T-helper 1 cell treated with Interleukin-12 subunit alpha and Interleukin-12 subunit beta and Interleukin-4 antibody, amounts not matched to agents 30 μg/mL and 1 μg/mL, for 36 hours (primary cell): ENCODE results near the gene LRP1B.

Experiments used
- H3K27ac Mint-ChIP-seq: one replicate; pipeline ENCODE4 v1.8.0; 2021; ENCODE audit warnings: mild to moderate bottlenecking, mixed read lengths
- H3K27me3 Mint-ChIP-seq: one replicate; pipeline ENCODE4 v1.8.0; 2021; ENCODE audit warnings: low read depth, mixed read lengths
- H3K36me3 Mint-ChIP-seq: one replicate; pipeline ENCODE4 v1.8.0; 2021; ENCODE audit warnings: low read depth, mixed read lengths
- H3K4me1 Mint-ChIP-seq: one replicate; pipeline ENCODE4 v1.8.0; 2021; ENCODE audit warnings: low read depth, mixed read lengths
- H3K4me3 Mint-ChIP-seq: one replicate; pipeline ENCODE4 v1.8.0; 2021; ENCODE audit warnings: mild to moderate bottlenecking, moderate library complexity, mixed read lengths
- H3K9me3 Mint-ChIP-seq: one replicate; pipeline ENCODE4 v1.8.0; 2021; ENCODE audit warnings: mixed read lengths

Gene LRP1B

GRCh38 chr2:140882671-140883620 is 1247.9 kb downstream of the LRP1B start:
- no peaks in the 10 kb centered on the region for H3K36me3 Mint-ChIP-seq
- H3K27ac Mint-ChIP-seq = no peak overlapping the region
- no peaks in the 10 kb centered on the region for H3K4me1 Mint-ChIP-seq
- H3K4me3 Mint-ChIP-seq = no peak overlapping the region
- H3K27me3 Mint-ChIP-seq = no peaks in the 10 kb centered on the region
- peaks cover 5% of the 10 kb centered on the region for H3K9me3 Mint-ChIP-seq

DNA sequence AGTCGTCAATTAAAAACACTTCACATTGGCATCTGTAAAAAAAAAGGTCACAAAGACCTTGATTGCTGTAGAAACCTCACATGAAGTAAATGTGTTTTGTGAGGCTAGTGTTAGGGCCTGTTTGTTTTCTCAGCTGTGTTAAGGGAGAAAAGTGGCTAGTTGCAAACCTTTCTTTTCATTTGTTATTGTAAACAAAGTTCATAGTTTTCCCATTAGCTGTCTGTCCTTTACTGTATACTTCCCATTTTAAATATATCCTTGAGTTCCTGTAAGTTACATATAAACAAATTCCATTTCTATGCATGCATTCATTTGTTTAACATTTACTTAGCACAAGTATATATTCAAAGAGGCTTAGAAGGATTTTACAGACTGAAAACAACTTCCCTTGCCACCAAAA is 1250.2 kb downstream of the LRP1B start:
- Mint-ChIP-seq H3K36me3 (no peaks in the 10 kb centered on the region), H3K9me3 (peaks cover 4% of the 10 kb centered on the region), H3K27ac (no peak overlapping the region), H3K4me3 (no peak overlapping the region), H3K27me3 (no peaks in the 10 kb centered on the region), H3K4me1 (no peaks in the 10 kb centered on the region)

- peaks cover 4% of the 10 kb centered on the region for H3K9me3 Mint-ChIP-seq
- no peaks in the 10 kb centered on the region for H3K27me3 Mint-ChIP-seq
- no peak overlapping the region for H3K4me3 Mint-ChIP-seq
- no peaks in the 10 kb centered on the region for H3K36me3 Mint-ChIP-seq
- H3K27ac Mint-ChIP-seq = no peak overlapping the region
- no peaks in the 10 kb centered on the region for H3K4me1 Mint-ChIP-seq
Observed at GRCh38 chr2:140876015-140876414, 1254.8 kb downstream of the LRP1B start.

DNA sequence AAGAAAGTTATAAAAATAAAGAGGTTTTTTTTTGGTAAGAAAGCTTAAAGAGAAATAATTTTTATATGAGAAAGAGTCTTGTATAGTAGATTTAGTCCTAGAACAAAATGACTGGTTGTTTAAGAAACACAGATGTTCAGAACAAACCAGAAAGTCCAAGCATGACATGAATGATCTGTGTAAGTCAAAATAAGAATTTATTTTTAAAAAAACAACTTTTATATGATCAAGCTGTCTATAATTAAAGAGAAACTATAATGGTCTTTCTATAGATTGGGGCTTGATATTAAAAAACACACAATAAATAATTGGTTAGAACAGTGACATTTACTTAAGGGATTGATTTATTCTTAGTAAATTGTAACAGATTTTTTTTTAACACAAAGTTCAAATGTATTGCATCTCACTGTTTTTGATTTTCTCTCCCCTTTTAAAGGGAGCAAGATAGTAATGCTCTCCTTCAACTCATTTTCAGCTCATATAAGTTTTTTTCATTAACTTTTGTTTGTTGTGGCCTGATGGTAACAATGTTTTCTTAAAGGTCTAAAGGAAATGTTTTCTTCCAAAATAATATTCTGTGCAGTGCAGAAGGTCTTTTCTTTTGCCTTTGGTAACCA is 1256.8 kb downstream of the LRP1B start:
- Mint-ChIP-seq H3K27me3 (no peaks in the 10 kb centered on the region), H3K9me3 (peaks cover 9% of the 10 kb centered on the region), H3K4me3 (no peak overlapping the region), H3K4me1 (no peaks in the 10 kb centered on the region), H3K36me3 (no peaks in the 10 kb centered on the region), H3K27ac (no peak overlapping the region)

GRCh38 chr2:140869925-140870324 is 1260.9 kb downstream of the LRP1B start:
- no peaks in the 10 kb centered on the region for H3K4me1 Mint-ChIP-seq
- H3K27me3 Mint-ChIP-seq = no peaks in the 10 kb centered on the region
- no peaks in the 10 kb centered on the region for H3K36me3 Mint-ChIP-seq
- no peak overlapping the region for H3K27ac Mint-ChIP-seq
- peaks cover 11% of the 10 kb centered on the region for H3K9me3 Mint-ChIP-seq
- no peak overlapping the region for H3K4me3 Mint-ChIP-seq

GRCh38 chr2:140869107-140869506 is 1261.7 kb downstream of the LRP1B start:
- Mint-ChIP-seq H3K9me3 (peaks cover 11% of the 10 kb centered on the region), H3K4me1 (no peaks in the 10 kb centered on the region), H3K27ac (no peak overlapping the region), H3K36me3 (no peaks in the 10 kb centered on the region), H3K4me3 (no peak overlapping the region), H3K27me3 (no peaks in the 10 kb centered on the region)

DNA sequence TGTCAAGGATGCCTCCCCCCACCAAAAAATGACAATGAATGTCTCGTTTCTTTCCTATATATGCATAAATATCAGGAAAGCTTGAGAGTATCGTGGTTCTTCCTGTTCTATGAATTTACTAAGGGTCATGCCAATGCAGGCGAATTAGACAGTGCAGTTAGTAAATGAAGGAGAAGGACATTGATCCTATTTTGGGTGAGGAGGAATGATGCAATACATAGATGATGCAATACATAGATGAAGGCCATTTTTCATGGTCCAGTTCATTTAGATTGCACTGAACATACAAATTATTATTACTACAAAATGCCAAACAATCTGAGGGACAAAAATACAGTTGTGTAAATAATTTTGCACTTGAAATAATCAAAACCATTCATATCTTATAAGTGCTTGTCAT is 1265.0 kb downstream of the LRP1B start:
- Mint-ChIP-seq H3K9me3 (peaks cover 11% of the 10 kb centered on the region), H3K36me3 (no peaks in the 10 kb centered on the region), H3K27me3 (no peaks in the 10 kb centered on the region), H3K27ac (no peak overlapping the region), H3K4me1 (no peaks in the 10 kb centered on the region), H3K4me3 (no peak overlapping the region)

DNA sequence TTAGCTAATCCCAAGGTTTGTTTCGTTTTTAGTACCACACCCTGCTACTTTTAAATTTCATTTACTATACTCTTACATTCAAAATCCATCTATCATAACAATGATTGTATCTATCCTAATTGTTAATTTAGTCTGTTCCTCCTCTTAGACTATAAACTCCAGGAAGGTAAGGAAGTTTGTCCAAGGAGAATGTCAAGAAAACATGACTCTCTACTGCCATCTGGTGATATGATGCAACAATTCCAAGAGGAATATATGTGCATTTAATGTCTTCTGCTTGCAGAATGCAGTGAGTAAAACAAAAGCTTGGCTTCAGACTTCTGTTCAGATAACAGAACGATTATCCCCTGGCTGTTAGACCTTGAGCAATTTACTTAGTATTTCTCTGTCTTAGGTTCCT is 1267.1 kb downstream of the LRP1B start:
- Mint-ChIP-seq H3K27ac (no peak overlapping the region), H3K9me3 (peaks cover 5% of the 10 kb centered on the region), H3K27me3 (no peaks in the 10 kb centered on the region), H3K4me3 (no peak overlapping the region), H3K4me1 (no peaks in the 10 kb centered on the region), H3K36me3 (no peaks in the 10 kb centered on the region)

DNA sequence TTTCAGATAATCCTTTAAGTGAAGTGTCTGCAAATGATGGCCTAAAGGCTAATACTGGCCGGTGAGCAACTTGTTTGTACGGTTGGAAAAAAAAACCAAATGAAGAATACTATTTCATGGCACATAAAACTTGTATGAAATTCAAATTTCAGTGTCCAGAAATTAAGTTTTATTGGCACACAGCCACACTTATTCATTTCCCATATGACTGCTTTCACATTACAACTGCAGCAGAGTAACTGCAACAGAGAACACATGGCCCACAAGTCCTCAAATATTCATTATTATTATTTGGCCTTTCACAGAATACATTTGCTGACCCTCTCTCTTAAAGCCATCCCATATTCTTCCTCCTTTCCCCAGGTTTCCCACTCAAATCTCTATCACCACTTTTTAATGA is 1268.6 kb downstream of the LRP1B start:
- no peaks in the 10 kb centered on the region for H3K27me3 Mint-ChIP-seq
- H3K9me3 Mint-ChIP-seq = no peaks in the 10 kb centered on the region
- H3K27ac Mint-ChIP-seq = no peak overlapping the region
- no peaks in the 10 kb centered on the region for H3K4me1 Mint-ChIP-seq
- H3K36me3 Mint-ChIP-seq = no peaks in the 10 kb centered on the region
- no peak overlapping the region for H3K4me3 Mint-ChIP-seq

GRCh38 chr2:140861666-140862065 is 1269.2 kb downstream of the LRP1B start:
- Mint-ChIP-seq H3K27ac (no peak overlapping the region), H3K9me3 (no peaks in the 10 kb centered on the region), H3K27me3 (no peaks in the 10 kb centered on the region), H3K4me1 (no peaks in the 10 kb centered on the region), H3K36me3 (no peaks in the 10 kb centered on the region), H3K4me3 (no peak overlapping the region)

GRCh38 chr2:140855471-140855870 is 1275.3 kb downstream of the LRP1B start:
- Mint-ChIP-seq H3K4me3 (no peak overlapping the region), H3K36me3 (no peaks in the 10 kb centered on the region), H3K9me3 (no peaks in the 10 kb centered on the region), H3K27ac (no peak overlapping the region), H3K27me3 (no peaks in the 10 kb centered on the region), H3K4me1 (no peaks in the 10 kb centered on the region)

DNA sequence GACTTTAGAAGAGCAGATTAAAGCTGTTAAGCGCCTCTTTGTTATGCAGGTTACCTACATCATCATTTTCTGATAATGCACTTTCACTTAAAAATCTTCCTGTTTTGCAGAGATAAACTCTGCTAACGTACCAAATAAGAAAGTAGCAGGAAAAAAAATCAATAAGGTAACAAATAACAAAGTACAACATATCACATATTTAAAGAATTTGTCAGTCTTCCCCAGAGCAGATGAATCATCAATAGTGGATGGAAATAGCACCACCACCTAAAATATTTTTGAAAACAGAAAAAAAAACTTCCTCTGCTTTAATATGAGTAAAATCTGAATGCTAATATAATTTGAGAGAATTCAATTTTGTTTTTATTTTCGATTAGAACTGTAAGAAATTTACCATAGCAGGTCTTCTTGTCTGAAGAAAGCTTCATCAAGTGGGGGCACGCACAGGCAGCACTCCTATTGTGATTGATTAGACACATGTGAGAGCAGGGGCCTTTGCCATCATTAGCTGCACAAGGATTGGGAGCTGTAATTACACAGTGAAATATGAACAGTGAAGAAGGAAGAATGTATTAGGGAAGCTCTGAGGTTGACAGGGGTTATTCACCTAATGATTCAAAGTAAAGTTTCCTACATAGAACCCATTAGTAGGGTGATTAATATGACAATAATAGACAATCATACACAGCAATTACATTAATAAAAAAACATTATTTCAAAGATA is 1279.4 kb downstream of the LRP1B start:
- Mint-ChIP-seq H3K36me3 (no peaks in the 10 kb centered on the region), H3K9me3 (peaks cover 4% of the 10 kb centered on the region), H3K27ac (no peak overlapping the region), H3K4me3 (no peak overlapping the region), H3K27me3 (no peaks in the 10 kb centered on the region), H3K4me1 (no peaks in the 10 kb centered on the region)

DNA sequence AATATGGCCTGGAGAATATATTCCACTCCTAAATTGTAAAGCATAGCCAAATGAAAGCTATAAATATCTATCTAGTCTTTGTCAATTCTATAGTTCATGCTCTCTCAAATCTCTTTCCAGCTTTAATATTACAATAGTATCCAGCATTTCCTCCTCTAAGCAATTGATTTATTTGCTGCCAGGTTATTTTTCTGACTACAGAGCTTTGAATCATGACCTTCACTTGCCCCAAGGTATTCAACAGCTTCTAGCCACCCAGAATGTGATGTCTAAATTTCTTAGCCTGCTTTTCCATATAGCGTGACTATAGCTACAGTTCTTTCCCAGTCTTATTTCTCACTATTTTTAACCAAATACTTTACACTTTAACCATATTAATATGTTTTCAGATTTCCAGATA is 1287.6 kb downstream of the LRP1B start:
- Mint-ChIP-seq H3K27ac (no peak overlapping the region), H3K36me3 (no peaks in the 10 kb centered on the region)

GRCh38 chr2:140842110-140842509 is 1288.7 kb downstream of the LRP1B start:
- H3K9me3 Mint-ChIP-seq = peaks cover 3% of the 10 kb centered on the region
- no peak overlapping the region for H3K4me3 Mint-ChIP-seq
- H3K27ac Mint-ChIP-seq = no peak overlapping the region
- H3K27me3 Mint-ChIP-seq = no peaks in the 10 kb centered on the region
- H3K36me3 Mint-ChIP-seq = no peaks in the 10 kb centered on the region
- H3K4me1 Mint-ChIP-seq = no peaks in the 10 kb centered on the region

More for the DNA sequence above, 1287.6 kb downstream of the LRP1B start:
- Mint-ChIP-seq H3K27me3 (no peaks in the 10 kb centered on the region), H3K4me3 (no peak overlapping the region), H3K4me1 (no peaks in the 10 kb centered on the region), H3K9me3 (peaks cover 3% of the 10 kb centered on the region)

- Mint-ChIP-seq H3K9me3 (peaks cover 3% of the 10 kb centered on the region), H3K27ac (no peak overlapping the region), H3K4me3 (no peak overlapping the region), H3K27me3 (no peaks in the 10 kb centered on the region), H3K4me1 (no peaks in the 10 kb centered on the region), H3K36me3 (no peaks in the 10 kb centered on the region)
Observed at GRCh38 chr2:140841141-140841540, 1289.7 kb downstream of the LRP1B start.
